AG20443 (cell line): ENCODE data around the gene F11R.
"Not testable (repeated sequence)": the region's sequence is repeated elsewhere in the genome, so short reads cannot be mapped to it uniquely, and the experiment has no call there.

ENCODE experiments used
- DNase-seq: peaks from one replicate; pipeline ENCODE4 v3.0.0; 2012; ENCODE audit warnings: low spot score, mixed read lengths

The F11R gene

GRCh38 chr1:160971618-160972056 lies 49.3 kb downstream of the F11R start:
- no peak for DNase-seq

- DNase-seq = no peak
Measured at GRCh38 chr1:160963521-160963920, 57.4 kb downstream of the F11R start.

- DNase-seq = no peak
Measured at GRCh38 chr1:160961419-160961818, 59.5 kb downstream of the F11R start.

- no peak for DNase-seq
Measured at GRCh38 chr1:160956966-160957365, 64.0 kb downstream of the F11R start.

GRCh38 chr1:160954158-160955104 lies 66.5 kb downstream of the F11R start, which contains the start of gene ITLN2:
Gene ITLN2, minus strand, starts transcription at chr1:160954809. Its CDS starts 68 bp downstream, at chr1:160954741.
- peak; percentile 53 for DNase-seq

- no peak for DNase-seq
Measured at GRCh38 chr1:160953030-160953429, 67.9 kb downstream of the F11R start.

GRCh38 chr1:160952129-160952510 lies 68.8 kb downstream of the F11R start:
- no peak for DNase-seq

GRCh38 chr1:160951443-160952128 lies 69.4 kb downstream of the F11R start:
- peak; percentile 76 for DNase-seq

GRCh38 chr1:160950657-160951056 lies 70.3 kb downstream of the F11R start:
- DNase-seq = no peak

GRCh38 chr1:160949881-160950280 lies 71.1 kb downstream of the F11R start:
- DNase-seq = no peak

GRCh38 chr1:160949216-160949880 lies 71.6 kb downstream of the F11R start:
- DNase-seq = not testable (repeated sequence)

GRCh38 chr1:160947174-160947759 lies 73.7 kb downstream of the F11R start:
- not testable (repeated sequence) for DNase-seq

GRCh38 chr1:160945881-160946280 lies 75.1 kb downstream of the F11R start:
- DNase-seq = not testable (repeated sequence)
